Breast epithelium (tissue), 3 donors: ENCODE results near the gene ITPKB.

ENCODE experiments used
- CTCF ChIP-seq, 3 donors: fragments of 450-650 bp; IDR thresholded peaks; one replicate each; pipeline ENCODE4 v1.5.1; 2016 to 2017; ENCODE audit warnings: antibody characterized with exemption in 3 of 3, mild to moderate bottlenecking in 3 of 3, moderate library complexity in 3 of 3
- POLR2A ChIP-seq: fragments of 450-650 bp; IDR thresholded peaks from one replicate; pipeline ENCODE4 v1.6.1; 2016; ENCODE audit warnings: antibody characterized with exemption, mild to moderate bottlenecking, moderate library complexity
- POLR2AphosphoS5 ChIP-seq, 3 donors: sonication (generic); formaldehyde crosslinking; IDR thresholded peaks; one replicate each; pipeline ENCODE4 v1.6.1; 2017; ENCODE audit warnings: antibody characterized with exemption in 3 of 3

- TF ChIP-seq CTCF (IDR thresholded peaks at IDR 0.05) (no peak), POLR2A (no peak), POLR2AphosphoS5 (IDR thresholded peaks at IDR 0.05) (no peak)
Measured at GRCh38 chr1:226754793-226755533, 15.9 kb upstream of the ITPKB start.
